Coronary artery (tissue), 2 donors: Measurements from ENCODE around the gene ZNF710.

Experiments used
- DNase-seq: peaks from one replicate; pipeline ENCODE4 v3.0.0-alpha.2; 2017; ENCODE audit warnings: low spot score
- H3K27ac ChIP-seq, 2 donors: fragments of 200-600 bp; sonication (generic); one replicate each; pipeline ENCODE4 v1.5.1; 2016 to 2019
- H3K4me3 ChIP-seq: fragments of 200-600 bp; sonication (generic); 2 replicates; pipeline ENCODE4 v1.5.1; 2016; ENCODE audit warnings: mild to moderate bottlenecking, moderate library complexity
- CTCF ChIP-seq: fragments of 200-600 bp; sonication (generic); IDR thresholded peaks from one replicate; pipeline ENCODE4 v1.5.1; 2019; ENCODE audit warnings: antibody characterized with exemption

Gene ZNF710

DNA sequence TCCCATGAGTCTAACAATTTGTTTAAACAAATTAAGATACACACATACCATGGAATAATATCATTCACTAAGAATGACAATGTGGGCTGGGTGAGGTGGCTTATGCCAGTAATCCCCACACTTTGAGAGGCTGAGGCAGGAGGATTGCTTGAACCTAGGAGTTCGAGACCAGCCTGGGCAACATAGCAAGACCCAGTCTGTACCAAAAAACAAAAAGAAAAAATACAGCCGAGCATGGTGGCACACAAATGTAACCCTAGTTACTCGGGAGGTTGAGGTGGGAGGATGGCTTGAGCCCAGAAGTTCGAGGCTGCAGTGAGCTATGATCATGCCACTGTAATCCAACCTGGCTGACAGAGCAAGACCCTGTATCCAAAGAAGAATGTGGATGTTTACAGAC, 4.0 kb upstream of the ZNF710 start:
- DNase-seq = no peak
- Histone ChIP-seq H3K4me3 (no peak overlapping the region), H3K27ac (no peak overlapping the region)
- TF ChIP-seq CTCF = no peak

- H3K27ac ChIP-seq = no peak overlapping the region
- TF ChIP-seq CTCF = no peak
- no peak overlapping the region for H3K4me3 ChIP-seq
- DNase-seq = no peak
These were observed 2.9 kb upstream of the ZNF710 start for GRCh38 chr15:89998141-89998661.

GRCh38 chr15:89998923-89999675, 2.0 kb upstream of the ZNF710 start:
- Histone ChIP-seq H3K4me3 (no peak overlapping the region), H3K27ac (peak overlapping the region in 1 of 2 donors; percentile 65)
- no peak for TF ChIP-seq CTCF
- DNase-seq = no peak

DNA sequence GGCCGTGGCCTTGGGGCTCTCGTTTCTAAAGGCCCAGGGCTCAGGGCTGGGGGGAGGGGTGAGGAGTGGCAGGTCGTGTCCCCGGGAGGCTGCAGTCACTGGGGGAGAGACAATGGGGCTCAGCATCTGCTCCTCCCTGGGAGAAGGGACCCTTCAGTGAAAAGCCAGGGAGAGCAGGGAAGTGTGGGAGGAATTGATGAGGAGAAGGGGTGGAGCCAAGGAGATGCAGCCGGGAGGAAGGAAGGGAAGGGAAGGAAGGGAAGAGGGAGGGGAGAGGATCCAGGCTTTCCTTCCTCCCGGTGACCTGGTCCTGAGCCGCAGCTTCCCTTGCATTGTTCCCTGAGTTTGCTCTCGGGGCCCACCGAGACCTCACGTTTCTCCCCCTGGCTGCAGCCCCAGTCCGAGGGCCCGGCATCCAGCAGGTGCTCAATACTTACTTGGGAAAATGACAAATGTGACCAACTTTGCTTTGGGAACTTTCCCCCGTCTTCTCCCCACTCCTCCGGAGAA, 1.4 kb upstream of the ZNF710 start:
- peak overlapping the region; percentile 98 for H3K4me3 ChIP-seq
- no peak for TF ChIP-seq CTCF
- H3K27ac ChIP-seq = peak overlapping the region; percentile 64 to 65
- no peak for DNase-seq

DNA sequence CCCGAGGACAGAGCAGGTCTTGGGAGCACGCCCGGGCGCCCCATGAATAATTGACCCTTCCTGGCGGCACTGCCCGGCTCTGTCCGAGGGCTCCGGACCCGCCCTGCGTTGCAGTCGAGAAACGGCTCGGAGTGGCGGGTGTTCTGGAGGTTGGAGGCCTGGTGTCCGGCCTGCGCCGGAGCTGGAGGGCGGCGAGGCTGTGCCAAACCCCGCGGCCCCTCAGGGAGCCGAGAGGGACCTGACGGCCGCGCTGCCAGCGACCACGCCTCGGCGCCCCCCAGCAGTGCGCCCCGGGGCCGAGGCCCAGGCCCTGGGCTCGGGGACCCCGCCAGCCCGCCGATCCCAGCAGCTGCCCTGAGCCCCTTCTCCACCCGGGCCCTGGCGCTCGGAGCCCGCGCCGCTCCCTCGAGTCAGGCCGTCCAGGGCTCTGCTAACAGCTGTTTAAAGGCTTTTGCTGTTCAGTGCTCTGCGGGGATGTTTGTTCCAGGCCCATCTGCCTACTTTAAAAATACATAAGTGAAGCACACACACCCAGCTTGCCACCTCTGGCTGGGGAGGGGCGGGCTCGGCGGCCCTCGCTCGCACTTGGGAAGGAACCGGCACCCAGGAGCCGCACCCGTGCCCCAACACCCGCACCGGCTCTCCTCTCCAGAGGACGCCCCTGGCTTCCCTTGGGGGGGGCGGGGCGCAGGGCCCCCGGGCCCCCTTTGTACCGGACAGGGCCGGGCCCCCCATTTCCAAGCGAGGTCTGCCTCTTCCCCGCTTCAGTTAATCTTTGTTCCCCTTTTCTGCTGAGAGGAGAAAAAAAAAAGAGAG, 730 bp upstream of the ZNF710 start:
- no peak for TF ChIP-seq CTCF
- H3K27ac ChIP-seq = peak overlapping the region; percentile 64 to 65
- no peak for DNase-seq
- peak overlapping the region; percentile 98 for H3K4me3 ChIP-seq

- no peak for TF ChIP-seq CTCF
- Histone ChIP-seq H3K4me3 (peak overlapping the region; percentile 98), H3K27ac (peak overlapping the region; percentile 82 to 92)
- no peak for DNase-seq
These were observed 731 bp downstream of the ZNF710 start for GRCh38 chr15:90001683-90002427.
